Epidermal melanocyte (primary cell): ENCODE data around the gene POMT1.
A peak's percentile ranks its signal among the peaks of the same experiment; 100 is the strongest.
"Not testable (repeated sequence)": the region's sequence is repeated elsewhere in the genome, so short reads cannot be mapped to it uniquely, and the experiment has no call there.

Experiments
- DNase-seq: peaks from one replicate; pipeline ENCODE4 v3.0.0; 2011; ENCODE audit warnings: low spot score; ENCODE audit not compliant: insufficient read length

Gene POMT1

GRCh38 chr9:131494296-131494870 lies 8.3 kb upstream of the POMT1 start:
- DNase-seq = no peak

DNA sequence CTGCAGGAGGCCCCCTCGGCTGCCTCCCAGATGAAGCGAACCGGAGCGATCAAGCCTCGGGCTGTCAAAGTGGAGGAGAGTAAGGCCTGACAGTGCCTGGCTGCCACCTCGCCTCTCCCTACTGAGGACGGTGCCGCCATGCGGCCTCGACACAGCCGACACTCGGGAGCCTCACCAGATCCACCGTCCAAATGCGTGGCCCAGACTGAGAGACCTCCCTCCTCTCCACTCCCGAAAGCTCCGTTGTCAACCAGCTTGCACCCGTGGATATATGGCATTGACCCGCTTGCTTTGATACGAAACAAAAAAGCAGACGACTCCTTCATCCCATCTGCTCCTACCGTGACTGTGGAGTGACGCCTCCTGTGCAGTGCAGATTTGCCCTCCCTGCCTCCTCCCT lies 6.9 kb upstream of the POMT1 start:
- DNase-seq = no peak

- DNase-seq = no peak
Observed at GRCh38 chr9:131496844-131497405, 5.8 kb upstream of the POMT1 start.

DNA sequence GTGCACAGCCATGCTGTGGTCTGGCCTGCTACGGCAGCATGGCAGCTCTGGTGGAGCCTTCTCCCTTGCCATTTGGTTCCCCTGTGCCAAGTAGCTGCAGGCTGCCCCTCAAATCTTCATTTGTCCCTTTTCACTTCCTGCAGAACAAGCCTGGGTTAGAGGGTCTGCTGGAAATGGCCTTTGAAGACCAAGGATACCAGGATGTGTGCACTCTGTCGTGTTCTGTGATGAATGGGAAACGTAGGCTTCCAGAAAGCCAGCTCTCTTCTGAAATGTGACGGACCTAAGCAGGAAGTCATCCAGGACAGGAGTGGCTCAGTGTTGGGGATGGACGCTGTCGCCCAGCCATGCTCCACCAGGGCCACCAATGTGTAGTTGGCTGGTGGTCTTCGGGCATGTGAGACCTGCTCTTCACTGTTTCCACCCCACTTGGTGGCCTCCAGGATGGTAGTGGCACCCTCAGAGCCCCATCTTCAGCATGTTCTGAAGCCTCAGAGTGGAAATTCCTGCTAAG lies 3.4 kb upstream of the POMT1 start:
- no peak for DNase-seq

- DNase-seq = no peak
Observed at GRCh38 chr9:131500377-131500776, 2.3 kb upstream of the POMT1 start.

GRCh38 chr9:131500939-131501541 lies 1.7 kb upstream of the POMT1 start:
- DNase-seq = no peak

DNA sequence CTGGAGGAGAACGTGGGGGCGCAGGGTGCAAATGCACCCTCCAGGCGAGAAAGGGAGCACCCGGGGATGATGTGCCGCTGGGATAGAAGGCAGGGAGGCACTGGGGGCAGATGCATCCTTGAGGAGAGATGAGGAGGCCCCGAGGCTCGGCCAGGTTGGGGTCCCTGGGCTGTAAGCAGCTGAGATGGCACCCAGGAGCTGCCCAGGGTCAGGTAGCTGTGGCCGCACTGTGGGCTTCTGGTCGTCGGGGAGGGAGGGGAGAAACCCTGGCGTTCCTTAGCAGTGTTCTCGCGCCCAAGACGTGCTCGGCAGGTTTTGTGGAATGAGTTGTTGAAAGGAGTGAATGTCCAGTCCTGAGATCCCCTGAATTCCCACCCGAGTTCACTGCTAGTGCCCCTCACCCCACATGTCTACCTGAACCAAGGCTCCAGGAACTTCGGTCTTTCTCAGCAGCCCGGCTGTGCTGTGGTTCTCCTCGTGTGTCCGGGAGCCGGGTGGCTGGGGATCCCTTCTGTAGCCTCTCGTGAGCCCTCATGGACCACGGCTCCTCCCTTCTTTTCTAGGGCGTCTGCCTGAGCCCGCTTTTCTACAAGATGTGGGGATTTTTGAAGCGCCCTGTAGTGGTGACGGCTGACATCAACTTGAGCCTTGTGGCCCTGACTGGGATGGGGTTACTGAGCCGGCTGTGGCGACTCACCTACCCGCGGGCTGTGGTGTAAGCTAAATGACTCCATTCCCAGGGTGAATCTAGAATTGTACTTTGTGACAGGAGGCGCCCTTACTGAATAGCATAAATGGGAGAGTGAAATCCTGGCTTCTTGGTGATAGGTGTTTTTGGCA lies 1.1 kb downstream of the POMT1 start:
- DNase-seq = peak; percentile 37

DNA sequence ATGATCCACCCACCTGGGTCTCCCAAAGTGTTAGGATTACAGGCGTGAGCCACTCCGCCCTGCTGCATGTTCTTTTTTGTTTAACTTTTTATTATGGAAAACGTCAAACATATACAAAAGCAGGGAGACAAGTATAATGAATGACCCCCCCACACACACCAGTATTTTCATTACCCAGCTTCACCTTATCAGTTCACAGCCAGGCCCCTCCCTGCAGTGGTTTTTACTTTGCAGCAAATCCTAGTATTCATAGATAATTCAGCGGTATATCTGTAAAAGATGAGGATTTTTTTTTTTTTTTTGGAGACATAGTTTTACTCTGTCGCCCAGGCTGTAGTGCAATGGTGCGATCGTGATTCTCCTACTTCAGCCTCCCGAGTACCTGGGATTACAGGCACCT lies 2.3 kb downstream of the POMT1 start:
- no peak for DNase-seq

GRCh38 chr9:131511416-131511815 lies 8.7 kb downstream of the POMT1 start:
- no peak for DNase-seq

- DNase-seq = no peak
Observed at GRCh38 chr9:131511880-131512279, 9.2 kb downstream of the POMT1 start.

- DNase-seq = no peak
Observed at GRCh38 chr9:131513177-131513576, 10.5 kb downstream of the POMT1 start.

DNA sequence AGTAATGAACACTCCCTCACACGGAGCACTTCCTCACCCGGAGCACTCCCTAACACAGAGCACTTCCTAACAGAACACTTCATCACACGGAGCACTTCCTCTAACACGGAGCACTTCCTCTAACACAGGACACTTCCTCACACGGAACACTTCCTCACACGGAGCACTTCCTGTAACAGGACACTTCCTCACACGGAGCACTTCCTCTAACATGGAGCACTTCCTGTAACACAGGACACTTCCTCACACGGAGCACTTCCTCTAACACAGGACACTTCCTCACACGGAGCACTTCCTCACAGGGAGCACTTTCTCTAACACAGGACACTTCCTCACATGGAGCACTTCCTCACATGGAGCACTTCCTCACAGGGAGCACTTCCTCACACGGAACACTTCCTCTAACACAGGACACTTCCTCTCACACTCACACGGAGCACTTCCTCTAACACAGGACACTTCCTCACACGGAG lies 12.9 kb downstream of the POMT1 start:
- not testable (repeated sequence) for DNase-seq

DNA sequence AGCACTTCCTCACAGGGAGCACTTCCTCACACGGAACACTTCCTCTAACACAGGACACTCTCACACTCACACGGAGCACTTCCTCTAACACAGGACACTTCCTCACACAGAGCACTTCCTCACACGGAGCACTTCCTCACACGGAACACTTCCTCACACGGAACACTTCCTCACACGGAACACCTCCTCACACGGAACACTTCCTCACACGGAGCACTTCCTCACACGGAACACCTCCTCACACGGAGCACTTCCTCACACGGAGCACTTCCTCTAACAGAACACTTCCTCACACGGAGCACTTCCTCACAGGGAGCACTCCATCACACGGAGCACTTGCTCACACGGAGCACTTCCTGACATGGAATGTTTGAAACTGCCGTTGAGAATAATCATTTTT lies 13.4 kb downstream of the POMT1 start:
- DNase-seq = no peak

- no peak for DNase-seq
Observed at GRCh38 chr9:131516930-131517329, 14.2 kb downstream of the POMT1 start.

DNA sequence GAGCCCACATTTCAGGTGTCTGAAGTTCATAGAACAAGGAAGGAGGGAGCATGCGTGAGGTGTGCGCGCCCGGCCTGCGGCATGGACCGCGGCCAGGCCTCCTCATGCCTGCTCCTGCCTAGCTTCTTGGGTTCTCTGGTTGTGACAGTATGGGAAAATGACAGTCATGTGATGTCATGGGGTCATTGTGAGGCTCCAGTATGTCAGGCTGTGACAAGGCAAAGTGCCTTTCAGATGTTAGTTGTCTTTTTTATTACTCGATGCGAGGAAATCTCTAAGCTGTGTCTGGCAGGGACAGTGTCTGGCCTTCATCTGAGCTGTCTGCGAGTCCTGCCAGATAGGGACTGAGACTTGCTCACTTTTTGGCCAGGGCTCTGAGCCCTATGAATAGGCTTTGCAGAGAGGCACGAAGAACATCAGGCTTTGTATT lies 15.1 kb downstream of the POMT1 start:
- DNase-seq = no peak

DNA sequence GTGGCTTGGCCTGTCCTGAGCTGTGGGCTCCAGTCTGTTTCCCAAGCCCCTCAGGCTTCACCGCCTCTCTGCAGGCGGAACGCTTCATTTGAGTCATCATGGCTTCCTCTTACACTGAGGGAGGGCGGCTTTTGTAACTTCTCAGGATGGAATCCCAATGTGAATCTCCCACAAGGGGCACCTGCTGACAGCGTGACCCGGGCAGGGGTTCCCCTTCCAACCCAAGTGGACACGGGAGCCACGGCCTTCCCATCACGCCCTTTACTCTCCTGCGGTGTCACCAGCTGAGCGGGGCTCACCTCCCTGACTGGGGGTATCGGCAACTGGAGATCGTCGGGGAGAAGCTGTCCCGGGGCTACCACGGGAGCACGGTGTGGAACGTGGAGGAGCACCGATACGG lies 15.8 kb downstream of the POMT1 start:
- no peak for DNase-seq

DNA sequence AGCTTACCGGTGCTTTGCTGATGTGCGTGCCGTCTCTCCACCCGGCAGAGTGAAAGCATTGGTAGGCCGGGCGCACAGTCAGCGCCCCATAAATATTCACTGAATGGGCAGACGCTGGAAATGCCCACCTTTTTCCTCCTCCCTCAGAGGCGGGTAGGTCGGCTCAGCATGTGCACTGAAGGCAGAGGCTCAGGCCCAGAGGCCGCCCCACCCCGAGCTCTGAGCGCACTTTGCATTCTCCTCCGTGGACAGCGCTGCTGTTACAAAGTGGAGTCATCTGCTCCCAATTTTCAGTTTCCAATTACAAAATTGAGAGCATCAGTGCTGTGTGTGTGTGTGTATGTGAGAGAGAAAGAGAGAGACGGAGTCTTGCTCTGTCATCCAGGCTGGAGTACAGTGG lies 17.8 kb downstream of the POMT1 start:
- DNase-seq = no peak

GRCh38 chr9:131521203-131521602 lies 18.5 kb downstream of the POMT1 start:
- DNase-seq = no peak

- no peak for DNase-seq
Observed at GRCh38 chr9:131521822-131522221, 19.1 kb downstream of the POMT1 start.

- no peak for DNase-seq
Observed at GRCh38 chr9:131522257-131523085, 19.8 kb downstream of the POMT1 start.

DNA sequence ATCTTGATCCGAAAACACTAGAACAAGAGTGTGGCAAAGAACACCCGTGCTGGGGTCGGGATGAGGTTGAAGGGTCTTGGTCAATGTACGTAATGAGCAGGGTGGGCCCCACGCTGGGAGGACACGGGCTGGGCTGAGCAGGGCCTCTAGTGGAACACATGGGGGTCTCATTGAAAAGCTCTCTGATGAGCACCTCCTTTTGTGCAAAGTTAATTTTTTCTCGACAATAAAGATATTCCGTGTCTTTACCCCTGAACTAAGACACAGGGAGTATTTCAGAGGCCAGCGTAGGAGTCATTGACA lies 20.3 kb downstream of the POMT1 start:
- no peak for DNase-seq
